ENCODE measurements around the gene ADAMTS13. TPM values are rescaled to one million over a fixed set of nuclear protein-coding genes. Genes with fewer than 3 reads are reported as not detected.
A peak's percentile ranks its signal among the peaks of the same experiment; 100 is the strongest.

ADAMTS13 gene
- total and polyA plus RNA-seq, 9 of the 15 experiments (the other 6 are each of a cell fraction or from before 2014, with no cell fraction given): 0.03 to 0.20 (median 0.04) TPM; not detected in 4

GRCh38 chr9:133375724-133376654 lies 46.2 kb upstream of the ADAMTS13 start, which contains the start of the genes STKLD1 and SURF4 (continued):
- TF ChIP-seq MITF (IDR thresholded peaks at IDR 0.05) (no peak; the same call in 1 of the 2 replicates), E2F1 (CRISPR knock-in tag; IDR thresholded peaks at IDR 0.05) (peak; percentile 50), MTA2 (IDR thresholded peaks at IDR 0.05; ENCODE audit: low read depth) (no peak), TARDBP (IDR thresholded peaks at IDR 0.05) (no peak), SETDB1 (IDR thresholded peaks at IDR 0.05; ENCODE audit: low read length) (no peak), ZNF282 (CRISPR knock-in tag; IDR thresholded peaks at IDR 0.05) (peak; percentile 25; the same call in 1 of the 2 replicates), MED1 (CRISPR knock-in tag; IDR thresholded peaks at IDR 0.05; ENCODE audit: borderline replicate concordance) (no peak), ZNF165 (CRISPR knock-in tag; IDR thresholded peaks at IDR 0.05; ENCODE audit: borderline replicate concordance) (no peak), ZKSCAN8 (CRISPR knock-in tag; IDR thresholded peaks at IDR 0.05) (no peak), CEBPG (CRISPR knock-in tag; IDR thresholded peaks at IDR 0.05) (peak; percentile 28; the same call in 1 of the 2 replicates), CEBPG (tag; conservative IDR thresholded peaks at IDR 0.05 in 1 of 2, IDR thresholded peaks at IDR 0.05 in 1 of 2) (no peak), CEBPB (tag; IDR thresholded peaks at IDR 0.05) (no peak), IFI16 (CRISPR knock-in tag; IDR thresholded peaks at IDR 0.05) (no peak), DNMT1 (IDR thresholded peaks at IDR 0.05) (no peak), HMG20B (CRISPR knock-in tag; IDR thresholded peaks at IDR 0.05) (no peak), HMGN3 (IDR thresholded peaks at IDR 0.05; ENCODE audit: borderline replicate concordance, extremely low read depth, insufficient read length, low read depth, low read length) (peak; percentile 27)
- TF ChIP-seq, protein P1, sequence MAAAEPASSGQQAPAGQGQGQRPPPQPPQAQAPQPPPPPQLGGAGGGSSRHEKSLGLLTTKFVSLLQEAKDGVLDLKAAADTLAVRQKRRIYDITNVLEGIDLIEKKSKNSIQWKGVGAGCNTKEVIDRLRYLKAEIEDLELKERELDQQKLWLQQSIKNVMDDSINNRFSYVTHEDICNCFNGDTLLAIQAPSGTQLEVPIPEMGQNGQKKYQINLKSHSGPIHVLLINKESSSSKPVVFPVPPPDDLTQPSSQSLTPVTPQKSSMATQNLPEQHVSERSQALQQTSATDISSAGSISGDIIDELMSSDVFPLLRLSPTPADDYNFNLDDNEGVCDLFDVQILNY (CRISPR knock-in tag; IDR thresholded peaks at IDR 0.05): peak; percentile 73; the same call in 1 of the 2 replicates
- TF ChIP-seq, protein P2, sequence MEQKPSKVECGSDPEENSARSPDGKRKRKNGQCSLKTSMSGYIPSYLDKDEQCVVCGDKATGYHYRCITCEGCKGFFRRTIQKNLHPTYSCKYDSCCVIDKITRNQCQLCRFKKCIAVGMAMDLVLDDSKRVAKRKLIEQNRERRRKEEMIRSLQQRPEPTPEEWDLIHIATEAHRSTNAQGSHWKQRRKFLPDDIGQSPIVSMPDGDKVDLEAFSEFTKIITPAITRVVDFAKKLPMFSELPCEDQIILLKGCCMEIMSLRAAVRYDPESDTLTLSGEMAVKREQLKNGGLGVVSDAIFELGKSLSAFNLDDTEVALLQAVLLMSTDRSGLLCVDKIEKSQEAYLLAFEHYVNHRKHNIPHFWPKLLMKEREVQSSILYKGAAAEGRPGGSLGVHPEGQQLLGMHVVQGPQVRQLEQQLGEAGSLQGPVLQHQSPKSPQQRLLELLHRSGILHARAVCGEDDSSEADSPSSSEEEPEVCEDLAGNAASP (IDR thresholded peaks at IDR 0.05): no peak
